ENCODE results near the gene HOXC9.

The HOXC9 gene

DNA sequence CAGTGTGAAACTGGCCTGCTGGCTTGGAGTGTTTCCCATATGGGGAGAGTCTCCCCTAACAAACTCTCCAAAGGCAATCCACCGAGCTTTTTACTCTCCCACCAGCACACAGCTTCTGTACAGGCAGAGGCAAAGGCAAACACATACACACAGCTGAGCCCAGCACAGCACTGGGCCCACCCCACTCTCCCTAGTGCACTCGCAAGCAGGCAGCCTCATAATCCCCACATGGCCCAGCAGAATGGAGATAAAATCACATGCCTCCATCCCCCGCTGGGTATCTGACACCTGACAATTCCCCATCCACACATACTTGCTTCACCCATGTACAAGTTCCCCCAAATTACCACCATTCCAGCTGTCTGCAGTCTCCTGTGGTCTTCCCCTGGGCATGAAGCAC lies 41.8 kb upstream of the HOXC9 start:
- no peak for DNase-seq (ENCODE audit: low read depth)
- no peak overlapping the region for H3K4me3 ChIP-seq (ENCODE audit: low read depth, low read length)
- TF ChIP-seq, protein P1, sequence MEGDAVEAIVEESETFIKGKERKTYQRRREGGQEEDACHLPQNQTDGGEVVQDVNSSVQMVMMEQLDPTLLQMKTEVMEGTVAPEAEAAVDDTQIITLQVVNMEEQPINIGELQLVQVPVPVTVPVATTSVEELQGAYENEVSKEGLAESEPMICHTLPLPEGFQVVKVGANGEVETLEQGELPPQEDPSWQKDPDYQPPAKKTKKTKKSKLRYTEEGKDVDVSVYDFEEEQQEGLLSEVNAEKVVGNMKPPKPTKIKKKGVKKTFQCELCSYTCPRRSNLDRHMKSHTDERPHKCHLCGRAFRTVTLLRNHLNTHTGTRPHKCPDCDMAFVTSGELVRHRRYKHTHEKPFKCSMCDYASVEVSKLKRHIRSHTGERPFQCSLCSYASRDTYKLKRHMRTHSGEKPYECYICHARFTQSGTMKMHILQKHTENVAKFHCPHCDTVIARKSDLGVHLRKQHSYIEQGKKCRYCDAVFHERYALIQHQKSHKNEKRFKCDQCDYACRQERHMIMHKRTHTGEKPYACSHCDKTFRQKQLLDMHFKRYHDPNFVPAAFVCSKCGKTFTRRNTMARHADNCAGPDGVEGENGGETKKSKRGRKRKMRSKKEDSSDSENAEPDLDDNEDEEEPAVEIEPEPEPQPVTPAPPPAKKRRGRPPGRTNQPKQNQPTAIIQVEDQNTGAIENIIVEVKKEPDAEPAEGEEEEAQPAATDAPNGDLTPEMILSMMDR (IDR thresholded peaks at IDR 0.05; ENCODE audit: insufficient read depth, low read depth, low read length, missing control alignments) = no peak

DNA sequence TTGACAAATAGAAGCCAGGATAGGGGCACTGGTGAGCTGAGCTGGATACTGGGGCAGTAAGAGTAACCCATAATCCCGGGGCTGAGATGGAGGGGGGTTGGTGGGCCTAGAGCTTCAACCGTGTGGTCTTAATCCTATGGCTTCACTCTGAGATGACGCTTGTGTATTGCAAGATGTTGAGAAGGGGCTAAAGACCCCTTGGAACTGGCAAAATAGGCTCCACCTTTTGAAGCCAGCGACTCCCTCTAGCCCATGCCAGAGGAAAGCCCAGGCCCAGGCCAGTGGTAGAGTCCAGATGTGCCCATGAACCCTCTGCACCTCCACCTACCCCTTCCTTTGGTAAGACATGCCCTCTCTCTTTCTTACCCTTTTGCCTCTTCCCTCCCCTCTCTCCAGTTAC lies 40.6 kb upstream of the HOXC9 start:
- no peak for DNase-seq (ENCODE audit: low read depth)
- H3K4me3 ChIP-seq (ENCODE audit: low read depth, low read length) = no peak overlapping the region

DNA sequence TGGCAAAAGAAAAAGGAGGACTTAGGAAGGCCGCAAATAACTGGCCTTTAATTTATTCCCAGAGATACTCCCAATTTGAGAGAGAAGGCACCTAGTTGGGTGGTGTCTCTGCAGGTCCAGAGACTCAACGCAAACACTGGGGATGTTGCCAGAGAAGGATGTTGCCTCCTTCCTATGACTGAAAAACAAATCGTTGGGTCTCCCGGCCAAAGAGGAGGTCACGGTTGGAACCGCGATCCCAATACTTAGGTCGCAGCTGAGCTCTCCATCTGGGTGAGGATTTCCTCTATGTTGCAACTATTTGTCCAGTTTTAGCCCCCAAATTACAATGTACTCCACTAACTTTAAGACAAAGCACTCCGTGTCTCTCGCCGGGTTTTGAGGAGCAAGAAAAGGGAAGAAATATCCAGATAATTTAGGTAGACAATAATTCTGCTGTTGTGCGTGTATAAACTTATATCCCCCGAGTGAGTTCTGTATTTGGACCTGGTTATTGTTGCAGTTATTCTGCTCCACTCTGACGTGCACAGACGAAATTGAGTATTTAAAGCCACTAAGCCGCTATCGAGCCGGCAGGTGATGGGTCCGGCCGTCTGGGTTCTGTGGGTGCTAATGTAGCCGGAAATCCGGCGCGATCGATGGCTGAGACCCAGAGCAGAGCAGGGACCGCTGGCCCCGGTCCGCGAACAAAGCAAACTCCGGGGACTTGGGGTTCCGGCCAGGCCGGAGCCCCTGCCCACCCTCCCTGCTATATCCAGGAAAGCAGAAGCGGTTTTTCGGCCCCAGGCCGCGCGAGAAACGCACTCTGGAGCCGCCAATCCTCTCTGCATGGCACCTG lies 39.6 kb upstream of the HOXC9 start:
- DNase-seq (ENCODE audit: low read depth) = no peak
- no peak overlapping the region for H3K4me3 ChIP-seq (ENCODE audit: low read depth, low read length)
- TF ChIP-seq, protein P1 (IDR thresholded peaks at IDR 0.05; ENCODE audit: insufficient read depth, low read depth, low read length, missing control alignments) = no peak

More for the DNA sequence above, 40.6 kb upstream of the HOXC9 start:
- TF ChIP-seq, protein P1 (IDR thresholded peaks at IDR 0.05; ENCODE audit: insufficient read depth, low read depth, low read length, missing control alignments) = no peak

DNA sequence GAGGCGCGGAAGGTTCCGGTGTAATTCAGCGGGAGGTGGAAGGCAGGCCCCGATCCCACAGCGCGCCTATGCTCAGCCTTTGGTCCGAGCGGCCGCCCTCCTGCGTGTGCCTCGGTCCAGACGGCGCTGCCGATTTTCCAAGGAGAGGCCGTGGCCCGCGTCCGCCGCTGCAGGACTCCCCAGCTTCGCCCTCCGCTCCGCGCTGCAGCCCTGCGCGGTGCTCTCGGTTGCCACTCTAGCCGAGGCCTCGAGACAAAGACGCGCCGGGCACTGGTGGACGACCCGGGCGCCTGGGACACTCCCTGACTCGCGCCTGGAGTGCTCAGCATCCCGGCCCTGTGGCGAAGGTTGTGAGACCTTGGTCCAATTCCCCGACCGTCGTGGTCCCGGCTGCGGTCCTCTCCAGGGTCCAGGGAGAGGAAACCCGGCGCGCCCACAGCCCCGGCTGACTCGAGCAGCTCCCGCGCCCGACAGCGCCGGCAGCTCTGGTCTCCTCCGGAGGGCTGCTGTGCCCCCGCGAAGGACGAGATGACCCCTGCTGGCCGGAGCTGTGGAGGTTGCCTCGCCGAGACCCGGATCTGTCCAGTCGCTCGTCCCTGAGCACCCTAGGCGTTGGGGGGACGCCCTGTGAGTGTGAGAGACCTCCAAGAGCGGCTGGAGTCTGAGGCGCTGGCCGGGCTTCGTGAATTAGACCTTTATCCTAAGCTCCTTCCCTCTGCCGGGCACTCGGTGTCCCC lies 38.8 kb upstream of the HOXC9 start:
- no peak overlapping the region for H3K4me3 ChIP-seq (ENCODE audit: low read depth, low read length)
- no peak for DNase-seq (ENCODE audit: low read depth)
- TF ChIP-seq, protein P1 (IDR thresholded peaks at IDR 0.05; ENCODE audit: insufficient read depth, low read depth, low read length, missing control alignments) = no peak

DNA sequence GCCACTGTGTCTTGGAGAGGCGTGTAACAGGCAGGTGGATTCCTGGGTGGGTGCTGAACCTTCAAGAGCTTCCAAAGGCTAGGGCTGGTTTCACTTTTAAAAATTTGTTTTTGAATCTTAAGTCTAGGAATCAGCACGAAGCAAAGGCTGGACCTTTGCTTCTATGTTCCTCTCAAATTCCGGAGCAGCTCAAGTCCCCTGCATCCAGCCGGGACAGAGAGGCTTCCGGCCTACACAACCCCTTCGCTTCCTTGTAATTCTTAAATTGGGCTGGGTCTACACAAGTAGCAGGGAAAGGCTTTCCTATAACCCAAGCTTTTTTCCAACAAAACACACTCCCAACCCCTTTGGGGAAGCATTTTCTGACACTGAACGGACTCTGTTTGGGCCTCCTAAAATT lies 37.0 kb upstream of the HOXC9 start:
- H3K4me3 ChIP-seq (ENCODE audit: low read depth, low read length) = no peak overlapping the region
- no peak for DNase-seq (ENCODE audit: low read depth)
- TF ChIP-seq, protein P1 (IDR thresholded peaks at IDR 0.05; ENCODE audit: insufficient read depth, low read depth, low read length, missing control alignments) = no peak

DNA sequence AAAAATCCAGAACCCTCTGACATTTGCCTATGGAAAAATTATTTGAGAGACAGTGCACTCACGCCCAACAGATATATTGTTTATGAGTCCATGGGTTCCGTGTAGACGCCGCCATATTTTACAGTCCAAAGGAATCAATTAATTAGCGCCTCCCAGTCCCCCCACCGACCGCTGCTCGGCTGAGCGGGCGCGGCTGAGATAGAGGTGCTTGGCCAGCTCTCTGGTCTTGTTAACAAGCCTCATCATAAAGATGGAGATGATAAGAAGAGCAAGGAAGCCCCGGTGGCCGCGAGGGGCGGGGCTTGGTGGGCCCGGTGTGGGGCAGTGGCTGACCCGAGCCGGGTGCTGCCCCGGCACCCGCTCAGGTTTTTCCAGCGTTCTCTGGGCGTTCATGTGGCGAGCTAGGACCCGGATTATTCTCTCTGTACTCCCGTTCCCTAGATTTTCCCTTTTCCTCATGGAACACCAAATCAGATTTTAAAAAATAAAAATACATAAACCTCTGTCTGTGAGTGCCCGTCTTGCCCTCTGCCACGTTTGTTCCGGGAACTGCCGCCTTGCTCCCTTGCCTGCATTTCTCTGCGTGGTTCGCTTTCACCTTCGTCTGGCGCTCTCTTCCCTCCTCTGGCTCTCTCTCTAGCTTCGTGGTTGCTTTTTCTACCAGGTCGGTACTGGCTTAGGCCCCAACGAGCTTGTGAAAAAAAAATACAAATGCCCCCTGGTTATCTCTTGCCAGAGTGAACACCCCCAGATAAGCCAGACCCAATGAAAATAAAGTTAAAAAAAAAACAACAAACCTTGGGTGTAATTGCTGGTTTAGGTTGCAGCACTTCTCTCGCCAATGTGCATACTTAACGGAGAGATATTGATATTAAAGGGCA lies 36.3 kb upstream of the HOXC9 start:
- DNase-seq (ENCODE audit: low read depth) = no peak
- no peak overlapping the region for H3K4me3 ChIP-seq (ENCODE audit: low read depth, low read length)
- TF ChIP-seq, protein P1 (IDR thresholded peaks at IDR 0.05; ENCODE audit: insufficient read depth, low read depth, low read length, missing control alignments) = no peak
